ENCODE measurements around the gene ASIC1. TPM values are rescaled to one million over a fixed set of nuclear protein-coding genes. Genes with fewer than 3 reads are reported as not detected.

Gene ASIC1
- total and polyA plus RNA-seq, 2 of the 13 experiments (the other 11 are each of a cell fraction or from before 2014, with no cell fraction given): 0.44 to 1.5 TPM

GRCh38 chr12:50039151-50039835 lies 18.1 kb upstream of the ASIC1 start:
- Histone ChIP-seq H3K27ac (ENCODE audit: extremely low read length, insufficient read depth, low read length) (no peak overlapping the region), H3K4me2 (ENCODE audit: low read depth, low read length) (peak overlapping the region; percentile 27; the same call in 1 of the 2 replicates), H3K79me2 (ENCODE audit: insufficient read depth, low read length) (no peaks in the 10 kb centered on the region), H4K20me1 (ENCODE audit: insufficient read depth, low read length) (no peaks in the 10 kb centered on the region), H3K9ac (ENCODE audit: insufficient read depth, low read depth, low read length) (no peak overlapping the region), H3K4me1 (ENCODE audit: insufficient read depth, low read length) (peaks cover 19% of the 10 kb centered on the region), H3K36me3 (replicated peaks in 1 of 2; ENCODE audit: control insufficient read depth in 1 of 2, insufficient read depth in 2 of 2, low read length in 2 of 2) (no peaks in the 10 kb centered on the region), H3K9me3 (ENCODE audit: low read length) (no peaks in the 10 kb centered on the region), H3K4me3 (replicated peaks in 1 of 3; ENCODE audit: insufficient read depth in 1 of 3, low read depth in 2 of 3, low read length in 3 of 3) (no peak overlapping the region), H2AFZ (ENCODE audit: low read length) (no peak overlapping the region), H3K27me3 (ENCODE audit: control insufficient read depth in 1 of 2, insufficient read depth in 2 of 2, low read length in 2 of 2) (peaks cover 5 to 25% of the 10 kb centered on the region in 2 experiments; a peak in 4 of 5 replicates)
- BruUV-seq (replicated peaks): no TSS peak
- intact Hi-C loops (cut with micrococcal nuclease; ENCODE audit: unreplicated experiment): loop anchor here (1.0 to 2.0 kb wide), 3 partner anchors 18 to 72 kb away; partner anchors contain the start of gene ASIC1
- ChIA-PET CTCF (ENCODE audit: low intra/inter-chr PET ratio, low total read pairs) (interaction anchor here (1.0 to 2.0 kb wide), 5 partner anchors 9 to 72 kb away, joined by 3 to 21 read pairs (median 5); no protein-coding TSS in a partner anchor), POLR2A (interaction anchor here (0.9 to 1.2 kb wide), 3 partner anchors 14 to 298 kb away, joined by 3 to 5 read pairs (median 3); partner anchors contain the start of genes RACGAP1 and TMBIM6)
- peak; percentile 92 for ATAC-seq
- in situ Hi-C loops (cut with HindIII; ENCODE audit: extremely low pct_ligation_motif_present, low pct_unique_long_range_greater_than_20kb): no loop called here
- peak; percentile 69 for DNase-seq (ENCODE audit: low spot score)
- WGBS (ENCODE audit: low lambda C conversion rate): 23% methylated on average over 8 of the region's 9 CpGs
- FAIRE-seq: peak; percentile 90
- TF ChIP-seq E2F1 (CRISPR knock-in tag; IDR thresholded peaks at IDR 0.05): no peak
- 0 out of 2 replicates have a peak, but pooled peaks have one; percentile 17 for TF ChIP-seq FOXJ3 (CRISPR knock-in tag; IDR thresholded peaks at IDR 0.05; ENCODE audit: borderline replicate concordance)
- no peak for TF ChIP-seq TGIF2 (CRISPR knock-in tag; IDR thresholded peaks at IDR 0.05)
- TF ChIP-seq SRSF4 (IDR thresholded peaks at IDR 0.05; ENCODE audit: low read depth, low read length, poor library complexity, severe bottlenecking): no peak
- peak; percentile 67 for TF ChIP-seq SMC3 (IDR thresholded peaks at IDR 0.05; ENCODE audit: low read length)
- peak; percentile 49; the same call in 1 of the 2 replicates for TF ChIP-seq KAT8 (CRISPR knock-in tag; IDR thresholded peaks at IDR 0.05)
- TF ChIP-seq GZF1 (CRISPR knock-in tag; IDR thresholded peaks at IDR 0.05): no peak
- TF ChIP-seq ZNF687 (CRISPR knock-in tag; IDR thresholded peaks at IDR 0.05): peak; percentile 20; the same call in 1 of the 2 replicates
- no peak for TF ChIP-seq ZNF274 (CRISPR knock-in tag; IDR thresholded peaks at IDR 0.05)
- no peak for TF ChIP-seq FOXP4 (CRISPR knock-in tag; IDR thresholded peaks at IDR 0.05)
- peak; percentile 90 for TF ChIP-seq CTCF (CRISPR knock-in tag; IDR thresholded peaks at IDR 0.05)
- TF ChIP-seq RAD21 (CRISPR knock-in tag; IDR thresholded peaks at IDR 0.05): peak; percentile 74
- TF ChIP-seq ZNF331 (CRISPR knock-in tag; IDR thresholded peaks at IDR 0.05): 0 out of 2 replicates have a peak, but pooled peaks have one; percentile 26

Data from HepG2 (cell line).